Calu3 (cell line): ENCODE measurements around the gene GJB4. TPM values are rescaled to one million over a fixed set of nuclear protein-coding genes. Genes with fewer than 3 reads are reported as not detected.

ENCODE experiments used
- BruUV-seq: library from RNA; stranded (reverse); fragments of 400-500 nt; replicated peaks from 2 replicates; lab custom pipeline; 2021; lab: Mats Ljungman, UMichigan
- CTCF ChIA-PET: fragments of 300-600 bp; sonication (Branson Sonifier 250); formaldehyde crosslinking; loops from one replicate; lab custom pipeline; 2022; ENCODE audit warnings: antibody characterized with exemption; lab: Charles Lee
- DNase-seq: peaks from one replicate; pipeline ENCODE4 v3.0.0; 2022
- H3K27ac Mint-ChIP-seq: one replicate; pipeline ENCODE4 v1.8.0; 2022; ENCODE audit warnings: mixed read lengths; ENCODE audit not compliant: unreplicated experiment
- H3K27me3 Mint-ChIP-seq: one replicate; pipeline ENCODE4 v1.8.0; 2022; ENCODE audit warnings: mixed read lengths; ENCODE audit not compliant: unreplicated experiment
- H3K36me3 Mint-ChIP-seq: one replicate; pipeline ENCODE4 v1.8.0; 2022; ENCODE audit warnings: mild to moderate bottlenecking, moderate library complexity, mixed read lengths; ENCODE audit not compliant: insufficient read depth, unreplicated experiment
- H3K4me1 Mint-ChIP-seq: one replicate; pipeline ENCODE4 v1.8.0; 2022; ENCODE audit warnings: mild to moderate bottlenecking, low read depth, mixed read lengths; ENCODE audit not compliant: unreplicated experiment
- H3K4me3 Mint-ChIP-seq: one replicate; pipeline ENCODE4 v1.8.0; 2022; ENCODE audit warnings: mild to moderate bottlenecking, low read depth, moderate library complexity, mixed read lengths; ENCODE audit not compliant: unreplicated experiment
- H3K9me3 Mint-ChIP-seq: one replicate; pipeline ENCODE4 v1.8.0; 2022; ENCODE audit warnings: low read depth, mixed read lengths; ENCODE audit not compliant: unreplicated experiment
- intact Hi-C: fragments of 100-400 bp; cut with micrococcal nuclease; formaldehyde crosslinking; loops from one replicate; pipeline ENCODE4 v1.10.0; 2022; ENCODE audit not compliant: unreplicated experiment
- total RNA-seq: library from RNA; stranded (reverse); gene quantifications from 2 replicates; pipeline ENCODE4 v1.2.3, GENCODE V29; 2022
- TF ChIP-seq, protein P1 (sequence below): fragments of 200-600 bp; IDR thresholded peaks from one replicate; pipeline ENCODE4 v1.8.0; 2022; ENCODE audit warnings: antibody characterized with exemption; ENCODE audit not compliant: unreplicated experiment

GJB4 gene
- total RNA-seq, 1 experiment from 2014 or later: 2.5 TPM

DNA sequence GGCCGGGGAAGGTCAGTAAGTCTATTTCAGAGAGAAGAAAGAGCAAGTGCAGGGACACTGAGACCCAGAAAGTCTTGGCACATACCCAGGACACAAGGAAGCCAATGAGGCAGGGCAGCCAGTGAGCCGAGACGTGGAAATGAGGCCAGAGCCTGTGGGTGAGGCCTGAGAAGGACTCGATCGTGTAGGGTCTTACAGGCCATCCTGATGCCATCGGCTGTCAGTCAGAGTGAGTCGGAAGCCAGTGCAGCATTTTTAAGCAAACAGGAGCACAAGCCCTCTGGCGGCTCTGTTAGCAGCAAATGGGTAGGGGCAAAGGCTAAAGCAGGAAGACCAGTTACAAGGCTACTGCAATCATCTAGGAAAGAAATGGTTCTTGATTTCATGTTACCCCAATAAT lies 15.4 kb downstream of the GJB4 start:
- CTCF ChIA-PET: no interaction called here
- peaks cover 25% of the 10 kb centered on the region for H3K4me1 Mint-ChIP-seq
- H3K4me3 Mint-ChIP-seq: no peak overlapping the region
- DNase-seq: no peak
- no TSS peak for BruUV-seq
- TF ChIP-seq, protein P1, sequence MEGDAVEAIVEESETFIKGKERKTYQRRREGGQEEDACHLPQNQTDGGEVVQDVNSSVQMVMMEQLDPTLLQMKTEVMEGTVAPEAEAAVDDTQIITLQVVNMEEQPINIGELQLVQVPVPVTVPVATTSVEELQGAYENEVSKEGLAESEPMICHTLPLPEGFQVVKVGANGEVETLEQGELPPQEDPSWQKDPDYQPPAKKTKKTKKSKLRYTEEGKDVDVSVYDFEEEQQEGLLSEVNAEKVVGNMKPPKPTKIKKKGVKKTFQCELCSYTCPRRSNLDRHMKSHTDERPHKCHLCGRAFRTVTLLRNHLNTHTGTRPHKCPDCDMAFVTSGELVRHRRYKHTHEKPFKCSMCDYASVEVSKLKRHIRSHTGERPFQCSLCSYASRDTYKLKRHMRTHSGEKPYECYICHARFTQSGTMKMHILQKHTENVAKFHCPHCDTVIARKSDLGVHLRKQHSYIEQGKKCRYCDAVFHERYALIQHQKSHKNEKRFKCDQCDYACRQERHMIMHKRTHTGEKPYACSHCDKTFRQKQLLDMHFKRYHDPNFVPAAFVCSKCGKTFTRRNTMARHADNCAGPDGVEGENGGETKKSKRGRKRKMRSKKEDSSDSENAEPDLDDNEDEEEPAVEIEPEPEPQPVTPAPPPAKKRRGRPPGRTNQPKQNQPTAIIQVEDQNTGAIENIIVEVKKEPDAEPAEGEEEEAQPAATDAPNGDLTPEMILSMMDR: no peak
- peaks cover 8% of the 10 kb centered on the region for H3K36me3 Mint-ChIP-seq
- no peaks in the 10 kb centered on the region for H3K9me3 Mint-ChIP-seq
- H3K27ac Mint-ChIP-seq: no peak overlapping the region
- intact Hi-C loops: no loop called here
- no peaks in the 10 kb centered on the region for H3K27me3 Mint-ChIP-seq

DNA sequence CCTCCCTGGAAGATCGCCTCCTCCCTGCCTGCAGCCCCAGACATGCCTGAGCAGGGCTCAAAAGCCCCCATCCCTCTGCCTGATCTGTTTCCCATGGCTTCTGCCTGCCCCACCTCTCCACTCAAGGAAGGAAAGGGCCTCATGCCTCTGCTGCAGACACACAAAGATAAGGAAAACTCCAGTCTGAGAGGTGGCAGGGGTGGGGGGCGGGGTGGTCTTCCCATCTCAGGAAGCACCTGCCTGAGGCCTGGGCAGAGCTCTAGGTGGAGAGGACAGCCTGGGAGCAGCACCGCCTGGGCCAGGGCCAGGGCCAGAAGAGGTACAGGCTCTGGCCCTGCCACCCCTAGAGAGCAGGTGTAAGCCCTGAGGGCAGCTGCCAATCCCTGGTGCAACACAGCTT lies 17.4 kb downstream of the GJB4 start:
- Mint-ChIP-seq H3K36me3 (peaks cover 21% of the 10 kb centered on the region), H3K27ac (no peak overlapping the region), H3K4me1 (peaks cover 33% of the 10 kb centered on the region), H3K27me3 (no peaks in the 10 kb centered on the region), H3K9me3 (no peaks in the 10 kb centered on the region), H3K4me3 (no peak overlapping the region)
- intact Hi-C loops: no loop called here
- DNase-seq: no peak
- BruUV-seq: no TSS peak
- TF ChIP-seq, protein P1: no peak
- CTCF ChIA-PET: no interaction called here

DNA sequence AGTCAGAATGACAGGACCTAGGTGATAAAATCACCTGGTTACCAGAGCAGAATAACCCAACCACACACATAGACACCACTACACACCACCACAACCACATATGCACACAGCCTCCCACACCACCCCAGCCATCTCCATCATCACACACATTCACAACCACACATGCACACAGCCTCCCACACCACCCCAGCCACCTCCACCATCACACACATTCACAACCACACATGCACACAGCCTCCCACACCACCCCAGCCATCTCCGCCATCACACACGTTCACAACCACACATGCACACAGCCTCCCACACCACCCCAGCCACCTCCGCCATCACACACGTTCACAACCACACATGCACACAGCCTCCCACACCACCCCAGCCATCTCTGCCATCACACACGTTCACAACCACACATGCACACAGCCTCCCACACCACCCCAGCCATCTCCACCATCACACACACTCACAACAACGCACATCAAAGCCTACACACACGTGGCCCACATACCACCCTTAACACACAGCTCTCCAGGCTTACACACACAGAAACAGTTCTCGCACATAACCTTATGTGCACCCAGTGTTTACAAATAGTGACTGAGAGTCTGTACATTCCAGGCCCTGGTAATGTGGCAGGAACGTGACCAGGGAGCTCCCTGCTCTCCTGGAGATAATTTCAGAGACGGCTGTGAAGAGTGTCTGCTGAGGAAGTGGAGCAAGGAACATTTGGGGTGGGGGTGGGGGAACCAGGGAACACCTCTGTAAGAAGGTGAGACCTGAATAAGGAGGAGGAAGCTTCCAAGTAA lies 18.2 kb downstream of the GJB4 start:
- CTCF ChIA-PET: interaction anchor here (2.2 kb wide), 1 partner anchor 19 kb away, joined by 10 read pairs; the partner anchor contains the start of gene GJB4
- intact Hi-C loops: no loop called here
- Mint-ChIP-seq H3K27ac (no peak overlapping the region), H3K9me3 (no peaks in the 10 kb centered on the region), H3K27me3 (no peaks in the 10 kb centered on the region), H3K36me3 (peaks cover 27% of the 10 kb centered on the region), H3K4me3 (no peak overlapping the region), H3K4me1 (peaks cover 41% of the 10 kb centered on the region)
- DNase-seq: no peak
- no TSS peak for BruUV-seq
- TF ChIP-seq, protein P1: no peak

DNA sequence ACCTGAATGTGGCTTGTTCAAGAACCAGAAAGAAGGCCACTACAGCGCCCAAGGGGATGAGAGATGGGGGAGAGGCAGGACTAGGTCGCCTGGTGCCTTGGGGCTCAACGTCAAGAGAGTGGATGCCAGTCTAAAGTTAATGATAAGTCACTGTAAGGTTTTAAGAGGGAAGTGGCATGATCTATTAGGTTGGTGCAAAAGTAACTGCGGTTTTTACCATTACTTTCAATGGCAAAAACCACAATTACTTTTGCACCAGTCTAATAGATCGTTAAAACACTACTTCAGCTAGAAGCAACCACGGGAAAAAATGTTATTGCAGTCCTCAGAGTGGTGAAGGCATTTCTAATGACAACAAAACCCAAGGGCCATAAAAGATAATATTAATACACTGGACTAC lies 18.8 kb downstream of the GJB4 start:
- Mint-ChIP-seq H3K4me3 (no peak overlapping the region), H3K36me3 (peaks cover 32% of the 10 kb centered on the region), H3K27ac (no peak overlapping the region), H3K9me3 (no peaks in the 10 kb centered on the region), H3K27me3 (no peaks in the 10 kb centered on the region), H3K4me1 (peaks cover 47% of the 10 kb centered on the region)
- DNase-seq: no peak
- TF ChIP-seq, protein P1: no peak
- CTCF ChIA-PET: interaction anchor here (2.2 kb wide), 1 partner anchor 19 kb away, joined by 10 read pairs; the partner anchor contains the start of gene GJB4
- BruUV-seq: no TSS peak
- intact Hi-C loops: no loop called here
